GM12874 (cell line): ENCODE results near the gene MMP1.

ENCODE experiments used
- CTCF ChIP-seq: IDR thresholded peaks from 2 replicates; pipeline ENCODE4 v1.5.1; 2011; ENCODE audit warnings: low read depth, mild to moderate bottlenecking, control low read depth, low read length, moderate library complexity; ENCODE audit not compliant: insufficient read depth

Gene MMP1

GRCh38 chr11:102760344-102761035, 37.5 kb downstream of the MMP1 start:
- no peak for TF ChIP-seq CTCF

- TF ChIP-seq CTCF: no peak
Measured at GRCh38 chr11:102757823-102758549, 40.0 kb downstream of the MMP1 start.

- TF ChIP-seq CTCF: no peak
Measured at GRCh38 chr11:102753267-102753666, 44.7 kb downstream of the MMP1 start.

GRCh38 chr11:102751673-102752072, 46.3 kb downstream of the MMP1 start:
- TF ChIP-seq CTCF: no peak

- TF ChIP-seq CTCF: no peak
Measured at GRCh38 chr11:102749101-102749722, 48.7 kb downstream of the MMP1 start.
